ENCODE measurements around the gene RSL1D1.
A peak's percentile ranks its signal among the peaks of the same experiment; 100 is the strongest.

The RSL1D1 gene

DNA sequence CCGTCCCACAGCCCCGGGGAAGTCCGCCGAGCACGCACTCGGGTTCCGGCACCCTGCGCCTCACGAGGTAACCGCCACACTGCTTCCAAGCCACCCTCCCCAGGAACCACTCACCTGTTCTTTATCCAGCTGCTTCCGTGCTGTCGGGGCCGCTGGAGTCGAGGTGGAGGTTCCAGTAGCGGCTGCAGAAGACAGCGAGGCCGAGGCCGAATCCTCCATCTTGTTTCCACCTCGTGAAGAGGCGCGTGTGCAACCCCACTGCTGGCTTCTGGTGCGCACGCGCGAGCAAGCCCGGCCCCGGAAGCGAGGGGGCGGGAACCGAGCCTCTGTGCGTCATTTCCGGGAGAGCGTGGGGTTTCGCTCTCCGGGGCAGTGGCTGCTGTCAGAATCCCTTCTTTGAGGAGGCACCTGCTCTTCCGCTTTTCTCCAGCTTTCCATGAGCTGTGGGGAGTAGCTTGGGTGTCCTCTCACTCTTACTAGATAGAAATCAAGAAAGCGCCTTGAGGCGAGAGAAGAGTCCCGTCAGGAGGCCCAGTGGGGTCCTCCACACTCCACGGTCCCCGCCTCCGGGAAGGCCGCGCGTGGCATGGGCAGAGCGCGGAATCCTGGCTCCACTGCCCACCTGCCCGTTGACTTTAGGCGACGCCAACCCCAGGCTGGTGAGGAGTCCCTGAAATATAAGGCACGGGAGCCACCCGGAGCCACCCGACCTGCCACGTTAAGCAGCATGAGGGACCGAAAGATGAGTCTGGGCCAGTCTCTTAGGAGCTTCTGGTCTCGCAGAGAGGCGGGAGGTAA is at the start of gene RSL1D1:
Gene RSL1D1, minus strand, starts transcription at position 249 of the 798 bp plus-strand sequence. Its CDS starts 30 bp downstream, at position 219.
- H3K36me3 ChIP-seq (ENCODE audit: control insufficient read depth, insufficient read depth, low read length), result peaks cover 28% of the 10 kb centered on the region
- H3K27me3 ChIP-seq (ENCODE audit: control insufficient read depth, insufficient read depth, low read length), result no peaks in the 10 kb centered on the region
- H3K4me1 ChIP-seq (ENCODE audit: control insufficient read depth, insufficient read depth, low read length), result no peaks in the 10 kb centered on the region
- peak within 1 kb of the TSS; percentile 98 for H3K9ac ChIP-seq (ENCODE audit: low read depth, low read length)
- H3K9me3 ChIP-seq (ENCODE audit: control insufficient read depth, insufficient read depth, low read length), result no peaks in the 10 kb centered on the region
- H3K4me3 ChIP-seq (ENCODE audit: low read depth, low read length), result peak within 1 kb of the TSS; percentile 99

DNA sequence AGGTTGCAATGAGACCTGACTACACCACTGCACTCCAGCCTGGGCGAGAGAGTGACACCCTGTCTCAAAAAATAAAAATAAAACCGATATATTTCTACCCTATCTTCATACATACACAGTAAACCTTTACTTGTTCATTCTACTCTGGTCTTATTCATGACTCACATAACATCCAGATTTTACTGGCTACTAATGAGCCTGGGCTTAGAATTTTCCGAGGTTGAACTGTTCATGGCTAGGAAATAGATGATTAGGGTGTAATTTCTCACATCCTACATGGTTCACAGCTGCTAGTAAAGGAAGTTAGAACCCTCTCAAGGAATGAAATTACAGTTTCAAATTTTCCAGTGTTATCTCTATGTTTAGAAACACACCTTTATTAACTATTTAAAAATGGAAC is 49.7 kb upstream of the RSL1D1 start:
- Histone ChIP-seq H3K36me3 (ENCODE audit: control insufficient read depth, insufficient read depth, low read length) (peaks cover 8% of the 10 kb centered on the region), H3K9ac (ENCODE audit: low read depth, low read length) (no peak overlapping the region), H3K27me3 (ENCODE audit: control insufficient read depth, insufficient read depth, low read length) (no peaks in the 10 kb centered on the region), H3K4me1 (ENCODE audit: control insufficient read depth, insufficient read depth, low read length) (peaks cover 2% of the 10 kb centered on the region), H3K4me3 (ENCODE audit: low read depth, low read length) (no peak overlapping the region), H3K9me3 (ENCODE audit: control insufficient read depth, insufficient read depth, low read length) (no peaks in the 10 kb centered on the region)

DNA sequence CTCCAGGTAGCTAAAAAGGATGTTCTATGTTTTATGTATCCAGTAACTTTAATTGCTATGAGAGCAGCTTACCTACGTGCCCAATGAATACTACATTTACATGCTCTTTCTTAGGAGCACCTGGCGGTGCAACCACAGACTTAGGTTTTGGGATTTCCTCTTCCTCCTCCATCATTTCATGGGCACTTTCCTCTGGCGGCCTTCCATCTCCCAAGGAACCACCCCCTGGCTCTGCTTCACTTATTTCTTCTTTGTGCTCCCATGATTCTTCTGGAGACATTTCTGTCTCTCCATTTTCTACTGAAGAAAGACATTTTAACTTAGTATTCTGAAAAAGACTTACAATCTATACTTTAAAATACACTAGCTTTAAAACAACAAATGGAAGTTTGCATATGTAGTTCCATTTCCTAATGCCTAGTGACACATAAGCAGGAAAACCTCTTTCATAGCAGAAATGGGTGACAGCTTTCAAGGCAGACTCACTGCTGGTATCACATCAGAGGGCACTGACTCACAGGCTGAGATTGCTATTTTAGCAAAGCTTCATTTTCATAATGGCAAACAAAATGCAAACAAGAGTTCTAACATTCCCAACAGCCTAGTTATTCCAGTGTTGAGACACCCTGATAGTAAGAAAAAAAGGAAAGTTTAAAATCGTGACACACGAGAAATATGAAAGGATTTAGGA is 45.3 kb upstream of the RSL1D1 start:
- Histone ChIP-seq H3K36me3 (ENCODE audit: control insufficient read depth, insufficient read depth, low read length) (peaks cover 8% of the 10 kb centered on the region), H3K9ac (ENCODE audit: low read depth, low read length) (no peak overlapping the region), H3K27me3 (ENCODE audit: control insufficient read depth, insufficient read depth, low read length) (no peaks in the 10 kb centered on the region), H3K4me1 (ENCODE audit: control insufficient read depth, insufficient read depth, low read length) (peaks cover 2% of the 10 kb centered on the region), H3K9me3 (ENCODE audit: control insufficient read depth, insufficient read depth, low read length) (no peaks in the 10 kb centered on the region), H3K4me3 (ENCODE audit: low read depth, low read length) (no peak overlapping the region)

DNA sequence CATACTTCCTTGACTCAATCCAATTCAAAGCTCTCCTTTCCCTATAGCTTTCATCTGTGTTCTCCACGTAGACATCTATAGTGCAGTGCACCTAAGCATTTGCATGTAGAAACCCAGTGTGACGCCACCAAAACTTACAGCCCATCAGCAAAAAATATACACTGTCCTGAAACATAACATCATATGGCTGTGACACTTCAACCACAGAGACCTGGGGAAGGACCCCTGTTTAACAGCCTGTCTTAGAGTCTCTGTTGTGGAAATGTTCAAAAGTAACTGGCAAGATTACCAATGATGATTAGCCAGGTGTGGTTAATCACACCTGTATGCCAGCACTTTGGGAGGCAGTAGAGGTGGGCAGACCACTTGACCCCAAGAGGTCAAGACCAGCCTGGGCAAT is 42.2 kb upstream of the RSL1D1 start:
- no peaks in the 10 kb centered on the region for H3K27me3 ChIP-seq (ENCODE audit: control insufficient read depth, insufficient read depth, low read length)
- peaks cover 14% of the 10 kb centered on the region for H3K36me3 ChIP-seq (ENCODE audit: control insufficient read depth, insufficient read depth, low read length)
- no peaks in the 10 kb centered on the region for H3K9me3 ChIP-seq (ENCODE audit: control insufficient read depth, insufficient read depth, low read length)
- H3K4me3 ChIP-seq (ENCODE audit: low read depth, low read length), result no peak overlapping the region
- no peak overlapping the region for H3K9ac ChIP-seq (ENCODE audit: low read depth, low read length)
- H3K4me1 ChIP-seq (ENCODE audit: control insufficient read depth, insufficient read depth, low read length), result no peaks in the 10 kb centered on the region

DNA sequence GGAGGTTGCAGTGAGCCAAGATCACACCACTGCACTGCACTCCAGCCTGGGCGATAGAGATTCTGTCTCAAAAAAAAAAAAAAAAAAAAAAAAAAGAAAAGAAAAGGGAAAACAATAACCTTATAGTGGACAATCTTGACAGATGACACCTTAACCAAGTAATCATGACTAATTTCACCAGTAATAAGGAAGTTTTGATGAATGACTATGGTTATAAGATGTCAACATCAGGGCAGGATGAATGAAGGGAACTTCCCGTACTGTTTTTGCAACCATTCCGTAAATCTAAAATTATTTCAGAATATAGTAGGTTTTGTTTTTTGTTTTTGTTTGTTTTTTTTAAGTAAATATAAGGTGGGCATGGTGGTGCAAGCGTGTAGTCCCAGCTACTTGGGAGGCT is 41.4 kb upstream of the RSL1D1 start:
- Histone ChIP-seq H3K4me3 (ENCODE audit: low read depth, low read length) (no peak overlapping the region), H3K9ac (ENCODE audit: low read depth, low read length) (no peak overlapping the region), H3K27me3 (ENCODE audit: control insufficient read depth, insufficient read depth, low read length) (no peaks in the 10 kb centered on the region), H3K4me1 (ENCODE audit: control insufficient read depth, insufficient read depth, low read length) (no peaks in the 10 kb centered on the region), H3K9me3 (ENCODE audit: control insufficient read depth, insufficient read depth, low read length) (no peaks in the 10 kb centered on the region), H3K36me3 (ENCODE audit: control insufficient read depth, insufficient read depth, low read length) (peaks cover 17% of the 10 kb centered on the region)

DNA sequence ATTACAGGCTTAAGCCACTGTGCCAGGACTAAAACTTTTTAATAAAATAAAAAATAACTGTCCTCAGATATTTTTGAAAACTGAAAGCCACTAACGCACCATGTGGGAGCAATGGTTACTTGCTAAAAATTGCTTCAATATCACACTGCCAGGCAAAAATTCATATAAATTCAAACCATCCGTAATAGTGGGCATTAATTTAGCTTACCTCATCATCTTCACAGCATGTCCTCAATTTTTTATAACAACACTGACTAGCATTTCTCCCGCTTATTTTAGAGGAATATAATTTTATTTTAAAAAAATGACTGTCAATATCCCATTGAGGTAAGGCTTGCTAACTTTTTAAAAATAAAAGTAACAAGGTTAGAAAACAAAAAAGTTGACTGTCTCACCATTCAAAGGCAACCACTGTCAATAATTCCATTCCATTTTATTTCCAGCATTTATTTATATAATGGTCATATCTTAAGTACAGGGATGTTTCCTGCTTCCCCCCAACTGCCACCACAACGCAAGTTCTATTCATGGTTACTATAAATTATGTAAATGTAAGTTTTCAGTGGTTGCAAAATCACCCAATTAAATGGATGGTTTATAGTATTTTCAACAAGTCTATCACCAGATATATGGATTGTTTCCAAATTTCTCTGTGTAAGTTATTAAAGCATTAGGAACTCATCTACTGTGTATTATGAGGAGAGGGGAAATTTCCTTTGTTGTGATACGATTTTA is 39.1 kb upstream of the RSL1D1 start:
- H3K27me3 ChIP-seq (ENCODE audit: control insufficient read depth, insufficient read depth, low read length), result no peaks in the 10 kb centered on the region
- H3K9ac ChIP-seq (ENCODE audit: low read depth, low read length), result no peak overlapping the region
- peaks cover 15% of the 10 kb centered on the region for H3K36me3 ChIP-seq (ENCODE audit: control insufficient read depth, insufficient read depth, low read length)
- no peaks in the 10 kb centered on the region for H3K4me1 ChIP-seq (ENCODE audit: control insufficient read depth, insufficient read depth, low read length)
- H3K4me3 ChIP-seq (ENCODE audit: low read depth, low read length), result no peak overlapping the region
- no peaks in the 10 kb centered on the region for H3K9me3 ChIP-seq (ENCODE audit: control insufficient read depth, insufficient read depth, low read length)

DNA sequence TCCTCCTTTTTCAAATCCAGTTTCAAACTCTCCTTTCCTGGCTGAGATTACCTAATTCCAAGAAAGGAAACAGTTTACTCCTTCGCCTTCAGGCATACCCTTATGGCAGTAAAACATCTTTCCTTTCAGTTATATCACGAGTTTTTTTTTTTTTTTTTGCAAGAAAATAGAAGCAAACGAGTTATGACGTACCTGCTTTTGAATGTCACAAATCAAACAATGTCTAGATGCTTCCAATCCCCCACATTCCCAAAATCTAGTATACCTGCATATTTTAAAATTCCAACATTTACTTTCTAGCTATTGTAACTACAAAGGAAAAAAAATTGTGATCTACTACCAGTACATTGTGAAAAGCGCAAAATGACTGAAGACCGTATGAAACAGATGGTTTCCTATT is 35.5 kb upstream of the RSL1D1 start:
- peaks cover 24% of the 10 kb centered on the region for H3K36me3 ChIP-seq (ENCODE audit: control insufficient read depth, insufficient read depth, low read length)
- no peak overlapping the region for H3K4me3 ChIP-seq (ENCODE audit: low read depth, low read length)
- H3K9ac ChIP-seq (ENCODE audit: low read depth, low read length), result no peak overlapping the region
- no peaks in the 10 kb centered on the region for H3K27me3 ChIP-seq (ENCODE audit: control insufficient read depth, insufficient read depth, low read length)
- H3K4me1 ChIP-seq (ENCODE audit: control insufficient read depth, insufficient read depth, low read length), result no peaks in the 10 kb centered on the region
- H3K9me3 ChIP-seq (ENCODE audit: control insufficient read depth, insufficient read depth, low read length), result no peaks in the 10 kb centered on the region

DNA sequence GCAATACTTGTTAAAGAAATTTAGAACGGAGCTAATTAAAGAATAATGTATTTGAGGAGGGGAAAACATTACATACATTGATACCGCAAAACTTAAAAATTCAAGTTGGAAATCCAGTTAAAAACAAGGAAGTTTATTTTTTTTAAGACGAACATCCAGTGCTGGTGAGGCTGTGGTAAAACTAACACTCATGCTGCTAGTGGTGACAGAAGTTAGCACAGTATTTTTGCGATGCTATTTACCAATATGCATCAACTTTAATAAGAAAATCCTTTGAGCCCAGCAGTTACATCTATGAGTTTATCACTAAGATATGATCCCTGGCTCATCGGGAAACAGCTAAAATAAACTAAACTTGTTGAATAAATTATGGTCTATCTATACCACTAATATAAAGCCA is 32.7 kb upstream of the RSL1D1 start:
- H3K27me3 ChIP-seq (ENCODE audit: control insufficient read depth, insufficient read depth, low read length), result no peaks in the 10 kb centered on the region
- peaks cover 32% of the 10 kb centered on the region for H3K36me3 ChIP-seq (ENCODE audit: control insufficient read depth, insufficient read depth, low read length)
- no peaks in the 10 kb centered on the region for H3K9me3 ChIP-seq (ENCODE audit: control insufficient read depth, insufficient read depth, low read length)
- no peak overlapping the region for H3K4me3 ChIP-seq (ENCODE audit: low read depth, low read length)
- H3K9ac ChIP-seq (ENCODE audit: low read depth, low read length), result no peak overlapping the region
- no peaks in the 10 kb centered on the region for H3K4me1 ChIP-seq (ENCODE audit: control insufficient read depth, insufficient read depth, low read length)

DNA sequence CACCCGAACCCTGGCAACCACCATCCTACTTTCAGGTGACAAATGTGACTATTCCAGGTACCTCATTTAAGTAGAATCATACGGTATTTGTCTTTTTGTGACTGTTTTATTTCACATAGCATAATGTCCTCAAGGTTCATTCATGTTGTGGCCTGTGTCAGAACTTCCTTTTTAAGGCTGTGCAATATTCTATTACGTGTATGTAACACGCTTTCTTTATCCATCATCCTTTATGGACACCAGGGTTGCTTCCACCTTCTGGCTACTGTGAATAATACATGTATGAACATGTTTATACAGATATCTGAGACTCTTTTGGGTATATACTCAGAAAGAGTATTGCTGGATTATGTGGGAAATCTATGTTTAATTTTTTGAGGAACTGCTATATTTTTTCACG is 28.7 kb upstream of the RSL1D1 start:
- Histone ChIP-seq H3K4me3 (ENCODE audit: low read depth, low read length) (no peak overlapping the region), H3K4me1 (ENCODE audit: control insufficient read depth, insufficient read depth, low read length) (no peaks in the 10 kb centered on the region), H3K36me3 (ENCODE audit: control insufficient read depth, insufficient read depth, low read length) (peaks cover 33% of the 10 kb centered on the region), H3K9ac (ENCODE audit: low read depth, low read length) (no peak overlapping the region), H3K9me3 (ENCODE audit: control insufficient read depth, insufficient read depth, low read length) (no peaks in the 10 kb centered on the region), H3K27me3 (ENCODE audit: control insufficient read depth, insufficient read depth, low read length) (no peaks in the 10 kb centered on the region)

DNA sequence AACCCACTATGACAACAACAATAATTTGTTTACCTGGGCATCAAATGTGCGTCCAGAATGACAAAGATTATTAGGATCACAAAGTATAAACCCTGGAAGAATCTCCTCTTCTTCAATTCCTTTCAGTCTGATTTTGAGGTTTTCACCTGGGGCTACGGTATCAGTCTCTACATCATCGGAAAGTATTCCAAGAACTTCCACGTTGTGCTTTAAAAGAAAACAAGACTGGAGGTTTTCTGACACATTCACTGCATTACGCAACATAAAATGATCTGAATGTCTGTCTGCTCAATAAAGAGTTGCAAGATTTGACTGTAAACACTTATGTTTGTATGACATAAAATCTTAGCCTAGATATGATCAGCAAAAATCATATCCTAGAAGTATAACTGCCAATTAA is 26.0 kb upstream of the RSL1D1 start:
- Histone ChIP-seq H3K9ac (ENCODE audit: low read depth, low read length) (no peak overlapping the region), H3K4me1 (ENCODE audit: control insufficient read depth, insufficient read depth, low read length) (no peaks in the 10 kb centered on the region), H3K27me3 (ENCODE audit: control insufficient read depth, insufficient read depth, low read length) (no peaks in the 10 kb centered on the region), H3K36me3 (ENCODE audit: control insufficient read depth, insufficient read depth, low read length) (peaks cover 33% of the 10 kb centered on the region), H3K4me3 (ENCODE audit: low read depth, low read length) (no peak overlapping the region), H3K9me3 (ENCODE audit: control insufficient read depth, insufficient read depth, low read length) (no peaks in the 10 kb centered on the region)

DNA sequence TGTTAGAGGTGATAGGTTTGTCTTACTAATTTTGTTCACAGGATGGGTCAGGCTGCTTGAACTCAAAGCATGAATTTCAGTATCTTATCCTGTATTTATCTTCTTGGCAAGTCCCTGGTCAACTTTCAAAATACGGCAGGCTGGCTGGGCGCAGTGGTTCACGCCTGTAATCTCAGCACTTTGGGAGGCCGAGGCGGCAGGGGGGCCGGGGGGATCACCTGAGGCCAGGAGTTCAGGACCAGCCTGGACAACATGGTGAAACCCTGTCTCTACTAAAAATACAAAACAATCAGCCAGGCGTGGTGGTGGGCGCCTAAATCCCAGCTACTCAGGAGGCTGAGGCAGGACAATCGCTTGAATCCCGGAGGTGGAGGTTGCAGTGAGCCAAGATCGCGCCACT is 25.0 kb upstream of the RSL1D1 start:
- Histone ChIP-seq H3K36me3 (ENCODE audit: control insufficient read depth, insufficient read depth, low read length) (peaks cover 26% of the 10 kb centered on the region), H3K4me1 (ENCODE audit: control insufficient read depth, insufficient read depth, low read length) (no peaks in the 10 kb centered on the region), H3K4me3 (ENCODE audit: low read depth, low read length) (no peak overlapping the region), H3K9ac (ENCODE audit: low read depth, low read length) (no peak overlapping the region), H3K27me3 (ENCODE audit: control insufficient read depth, insufficient read depth, low read length) (no peaks in the 10 kb centered on the region), H3K9me3 (ENCODE audit: control insufficient read depth, insufficient read depth, low read length) (no peaks in the 10 kb centered on the region)
